GM19455 (cell line): Measurements from ENCODE around the gene PCTP.

ENCODE experiments used
- ATAC-seq: cut with Tn5 transposase; IDR thresholded peaks from one replicate; pipeline ENCODE4 v1.9.1; 2021; ENCODE audit not compliant: unreplicated experiment

PCTP gene

DNA sequence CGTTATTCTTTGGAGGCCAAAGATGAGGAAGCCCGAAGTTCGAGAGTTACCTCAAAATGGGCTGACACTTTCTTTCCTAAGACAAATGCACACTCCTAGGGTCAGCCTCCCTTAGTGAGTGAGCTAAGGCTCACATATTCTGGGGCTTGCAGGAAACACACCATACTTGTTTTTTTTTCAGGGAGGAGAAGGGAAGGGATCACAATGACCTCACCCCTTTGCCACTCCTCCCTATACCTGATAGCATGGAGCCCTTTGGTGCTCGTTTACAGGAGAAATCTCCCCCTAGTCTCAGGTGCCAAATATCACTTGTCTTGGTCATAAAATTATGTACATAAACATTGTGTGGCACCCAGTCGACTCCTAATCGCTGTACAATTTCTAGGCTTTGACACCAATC, 23.6 kb upstream of the PCTP start:
- ATAC-seq, result no peak

- no peak for ATAC-seq
These were observed 22.9 kb upstream of the PCTP start for GRCh38 chr17:55727920-55728319.

- ATAC-seq, result no peak
These were observed 22.5 kb upstream of the PCTP start for GRCh38 chr17:55728361-55728760.

DNA sequence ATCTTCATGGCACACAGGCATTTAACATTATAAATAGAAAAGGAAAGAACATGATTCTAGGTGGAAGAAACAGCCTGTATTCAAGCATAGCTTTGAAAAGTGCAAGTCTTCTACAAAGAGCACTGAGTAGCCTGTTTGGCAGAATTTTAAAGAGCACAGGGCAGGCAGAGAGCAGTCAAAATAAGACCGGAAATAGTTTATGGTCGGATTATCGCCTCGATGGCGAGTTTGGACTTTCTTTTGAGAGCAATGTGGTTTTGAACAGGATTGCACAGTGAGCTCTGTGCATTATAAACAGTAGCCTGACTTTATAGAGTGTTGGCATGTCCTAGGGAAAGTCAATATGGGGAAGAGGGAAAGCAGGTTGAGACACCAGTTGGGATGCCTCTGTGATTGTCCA, 22.0 kb upstream of the PCTP start:
- no peak for ATAC-seq

DNA sequence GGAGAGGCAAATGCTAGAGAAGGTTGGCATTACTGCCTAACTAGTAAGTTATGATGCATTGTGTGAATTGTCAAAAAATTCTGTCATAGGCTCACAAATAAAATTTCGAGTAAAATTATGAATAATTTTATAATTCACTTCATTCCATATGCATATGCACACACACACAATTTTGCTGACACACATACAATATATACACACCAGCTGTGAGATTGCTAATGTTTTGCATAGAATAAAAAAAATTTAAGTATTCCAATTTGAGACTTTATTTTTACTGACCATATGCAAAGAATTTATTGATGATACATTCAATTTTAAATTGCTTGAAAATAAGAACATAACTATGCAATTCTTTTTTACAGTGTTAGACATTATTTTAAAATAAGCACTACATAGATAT, 21.4 kb upstream of the PCTP start:
- ATAC-seq, result no peak

DNA sequence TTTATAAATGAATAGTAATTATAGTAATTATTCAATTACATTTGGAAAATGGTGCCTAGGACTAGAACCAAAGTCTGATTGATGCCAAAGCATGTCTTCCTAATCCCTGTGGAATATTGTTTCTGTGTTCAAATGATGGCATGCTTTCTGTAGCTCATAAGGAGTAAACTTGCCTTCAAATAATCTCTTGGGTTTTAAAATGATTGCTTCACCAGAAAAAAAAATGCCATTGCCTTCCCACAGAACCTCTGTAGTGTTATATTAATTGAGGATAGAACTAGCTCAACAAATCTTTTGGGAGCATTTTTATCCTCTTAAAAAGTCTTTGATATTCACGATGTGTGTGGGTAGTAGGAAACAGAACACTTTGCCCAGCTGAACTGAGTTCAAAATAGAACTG, 20.5 kb upstream of the PCTP start:
- ATAC-seq, result no peak

DNA sequence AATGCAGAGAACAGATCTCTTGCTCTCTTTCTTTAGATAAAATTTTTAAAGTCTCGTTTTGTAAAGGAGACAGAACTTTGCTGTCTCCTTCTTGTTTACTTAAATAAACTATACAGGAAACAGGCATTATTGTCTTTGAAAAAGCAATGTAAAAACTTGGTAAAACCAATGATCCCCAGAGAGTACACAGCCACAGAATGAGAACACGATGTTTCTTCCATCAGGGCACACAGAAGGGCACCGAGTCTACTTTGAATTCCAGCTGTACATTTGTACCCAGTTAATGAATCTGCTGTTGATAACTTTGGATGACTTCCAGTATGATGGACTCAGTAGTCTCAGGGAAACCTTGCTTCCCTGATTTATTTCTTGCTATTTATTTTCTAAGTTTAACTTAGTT, 20.0 kb upstream of the PCTP start:
- no peak for ATAC-seq

GRCh38 chr17:55731586-55732250, 19.1 kb upstream of the PCTP start:
- no peak for ATAC-seq

- ATAC-seq, result peak; percentile 59
These were observed 16.6 kb upstream of the PCTP start for GRCh38 chr17:55734128-55734781.

GRCh38 chr17:55735731-55736405, 15.0 kb upstream of the PCTP start:
- no peak for ATAC-seq

GRCh38 chr17:55737976-55738501, 12.8 kb upstream of the PCTP start:
- ATAC-seq, result no peak

GRCh38 chr17:55740511-55741355, 10.1 kb upstream of the PCTP start:
- no peak for ATAC-seq

DNA sequence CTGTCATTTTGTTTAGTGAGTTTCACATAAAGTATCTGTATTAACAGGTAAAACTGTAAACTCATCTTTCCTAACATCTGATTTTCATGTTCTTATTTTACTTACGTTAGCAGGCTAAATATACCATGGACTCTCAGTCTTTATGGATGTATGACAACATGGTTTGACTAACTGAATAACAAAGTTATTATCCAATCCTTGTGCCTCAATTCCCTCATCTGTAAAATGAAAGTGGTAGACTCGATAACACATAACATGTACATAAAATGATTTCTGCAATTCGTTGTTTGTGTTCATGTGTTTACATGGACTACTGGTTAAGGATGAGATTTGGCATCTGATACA, 9.5 kb upstream of the PCTP start:
- ATAC-seq, result no peak

DNA sequence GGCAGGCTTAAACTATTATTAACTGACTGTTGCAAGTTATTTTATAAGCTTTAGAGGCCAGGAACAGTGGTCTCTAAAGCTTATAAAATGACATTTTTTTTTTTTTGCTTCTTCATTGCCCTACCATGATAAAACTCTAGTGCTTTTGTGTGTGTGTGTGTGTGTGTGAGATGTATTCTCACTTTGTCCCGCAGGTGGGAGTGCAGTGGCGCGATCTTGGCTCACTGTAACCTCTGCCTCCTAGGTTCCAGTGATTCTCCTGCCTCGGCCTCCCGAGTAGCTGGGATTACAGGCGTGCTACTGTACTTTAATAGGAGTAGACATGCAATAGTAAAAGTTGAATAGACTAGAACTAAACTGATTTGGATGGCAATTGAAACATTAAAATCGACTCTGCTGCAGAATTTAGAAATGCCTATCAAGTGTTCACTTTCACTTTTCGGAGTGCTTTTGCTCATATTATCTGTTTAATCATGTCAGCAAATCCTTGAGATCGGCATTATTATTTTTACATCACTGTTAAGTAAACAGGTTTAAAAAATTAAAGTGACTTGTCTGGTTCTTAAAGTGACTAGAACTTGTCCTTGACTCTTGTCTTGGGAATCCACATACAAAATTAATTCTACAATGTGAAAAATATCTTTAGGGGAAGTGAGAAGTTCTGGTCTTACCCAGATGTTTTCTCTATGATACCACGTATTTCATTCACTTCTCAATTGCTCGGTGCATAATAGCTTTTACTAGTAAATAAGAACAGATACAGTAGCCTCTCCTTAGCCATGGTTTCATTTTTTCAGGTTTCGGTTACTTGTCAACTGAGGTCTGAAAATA, 8.4 kb upstream of the PCTP start:
- peak; percentile 78 for ATAC-seq

DNA sequence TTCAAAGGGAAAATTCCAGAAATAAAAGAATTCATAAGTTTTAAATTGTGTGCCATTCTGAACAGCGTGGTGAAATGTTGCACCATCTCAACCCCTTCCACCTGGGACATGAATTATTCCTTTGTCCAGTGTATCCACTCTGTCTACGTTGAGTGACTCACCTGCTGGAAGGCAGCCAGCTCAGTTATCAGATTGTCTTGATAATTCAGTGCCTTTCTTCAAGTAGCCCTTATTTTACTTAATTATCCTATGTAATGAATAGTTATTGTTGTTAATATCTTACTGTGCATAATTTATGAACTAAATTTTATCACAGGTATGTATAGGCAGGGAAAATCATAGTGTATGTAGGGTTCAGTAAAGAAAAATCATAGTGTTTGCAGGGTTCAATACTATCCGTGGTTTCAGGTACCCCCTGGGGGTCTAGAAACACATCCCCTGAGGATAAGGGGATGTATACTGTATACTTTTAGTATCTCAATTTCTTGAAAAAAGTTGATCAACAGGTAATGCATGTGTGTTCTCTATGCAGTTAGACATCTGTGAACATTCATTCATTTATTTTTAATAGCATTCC, 7.7 kb upstream of the PCTP start:
- ATAC-seq, result peak; percentile 38

GRCh38 chr17:55745258-55745657, 5.6 kb upstream of the PCTP start:
- no peak for ATAC-seq

DNA sequence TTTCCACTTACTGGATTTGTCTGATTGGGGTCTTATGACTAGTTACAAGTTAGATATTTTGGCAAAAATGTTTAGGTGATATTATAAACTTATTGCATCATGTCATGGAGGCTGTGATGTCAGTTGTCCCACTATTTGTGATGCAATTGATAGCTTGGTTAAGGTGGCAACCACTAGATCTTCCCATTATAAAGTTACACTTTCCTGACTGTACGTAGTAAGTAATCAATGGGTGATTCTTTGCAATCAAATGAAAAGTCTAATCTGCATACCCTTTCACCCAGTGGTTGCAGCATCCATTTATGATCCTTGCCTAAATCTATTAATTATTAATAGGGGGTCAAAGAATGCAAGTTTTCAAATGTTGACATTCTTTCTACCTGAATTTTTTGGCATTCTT, 4.4 kb upstream of the PCTP start:
- ATAC-seq, result no peak

- ATAC-seq, result no peak
These were observed 3.6 kb upstream of the PCTP start for GRCh38 chr17:55747209-55747608.

- no peak for ATAC-seq
These were observed 2.0 kb upstream of the PCTP start for GRCh38 chr17:55748841-55749240.

GRCh38 chr17:55749985-55750384, 866 bp upstream of the PCTP start:
- ATAC-seq, result no peak
